NK-92 treated with Interleukin-12 subunit alpha and Interleukin-12 subunit beta, amount 100 ng/mL, for 24 hours (cell line): ENCODE results near the gene GABRD.

Experiments used
- DNase-seq: peaks from one replicate; lab custom pipeline; 2025; lab: John Stamatoyannopoulos, UW

Gene GABRD

GRCh38 chr1:1985375-1986050 is 33.6 kb upstream of the GABRD start:
- no peak for DNase-seq

DNA sequence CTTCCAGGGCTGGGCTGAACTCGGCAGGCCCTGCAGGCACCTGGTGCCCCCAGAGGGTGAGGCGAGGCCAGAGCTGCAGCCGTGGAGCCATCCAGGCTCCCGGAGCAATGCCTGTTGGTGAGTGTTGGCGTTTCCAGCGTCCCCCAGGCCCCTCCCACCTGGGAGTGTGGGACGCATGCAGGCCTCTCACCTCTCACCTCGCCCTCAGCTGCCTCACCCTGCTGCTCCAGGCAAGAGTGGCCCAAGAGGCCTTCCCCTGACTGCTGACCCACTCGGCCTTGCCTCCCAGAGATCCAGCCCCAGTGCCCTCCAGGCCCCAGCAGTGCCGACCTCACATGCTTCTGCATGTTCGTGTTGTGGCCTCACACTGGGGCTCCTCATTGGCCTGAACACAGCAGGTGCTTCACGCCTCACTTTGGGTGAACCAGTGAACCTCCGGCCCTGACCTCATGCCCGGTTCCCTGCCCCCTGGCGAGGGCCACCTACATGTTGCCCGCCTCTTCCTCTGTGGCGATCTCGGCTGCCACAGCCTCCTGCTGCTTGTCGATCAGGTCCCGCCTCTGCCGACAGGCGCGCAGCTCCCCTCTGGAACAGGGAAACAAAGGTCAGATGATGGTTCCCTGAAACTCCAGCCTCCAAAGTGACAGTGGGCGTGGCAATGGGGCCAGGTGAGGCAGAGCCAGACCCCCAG is 32.5 kb upstream of the GABRD start:
- DNase-seq, result no peak

DNA sequence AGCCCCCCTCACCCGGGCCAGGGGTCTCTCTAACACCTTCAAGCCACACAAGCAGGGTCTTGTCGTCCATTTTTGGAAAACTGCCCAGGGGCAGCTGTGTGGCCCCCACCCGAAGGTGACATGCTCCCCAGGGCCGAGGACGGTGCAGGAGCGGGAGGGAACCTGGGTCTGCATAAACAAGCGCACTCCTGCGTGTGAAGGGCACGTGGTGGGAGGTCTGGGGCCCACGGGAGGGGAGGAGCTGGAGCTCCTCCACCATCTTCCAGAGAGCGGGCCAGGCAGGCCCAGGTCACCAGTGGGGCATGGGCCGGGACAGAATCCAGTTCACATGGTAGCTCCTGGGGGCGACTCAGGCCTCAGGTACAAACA is 32.0 kb upstream of the GABRD start:
- no peak for DNase-seq

DNA sequence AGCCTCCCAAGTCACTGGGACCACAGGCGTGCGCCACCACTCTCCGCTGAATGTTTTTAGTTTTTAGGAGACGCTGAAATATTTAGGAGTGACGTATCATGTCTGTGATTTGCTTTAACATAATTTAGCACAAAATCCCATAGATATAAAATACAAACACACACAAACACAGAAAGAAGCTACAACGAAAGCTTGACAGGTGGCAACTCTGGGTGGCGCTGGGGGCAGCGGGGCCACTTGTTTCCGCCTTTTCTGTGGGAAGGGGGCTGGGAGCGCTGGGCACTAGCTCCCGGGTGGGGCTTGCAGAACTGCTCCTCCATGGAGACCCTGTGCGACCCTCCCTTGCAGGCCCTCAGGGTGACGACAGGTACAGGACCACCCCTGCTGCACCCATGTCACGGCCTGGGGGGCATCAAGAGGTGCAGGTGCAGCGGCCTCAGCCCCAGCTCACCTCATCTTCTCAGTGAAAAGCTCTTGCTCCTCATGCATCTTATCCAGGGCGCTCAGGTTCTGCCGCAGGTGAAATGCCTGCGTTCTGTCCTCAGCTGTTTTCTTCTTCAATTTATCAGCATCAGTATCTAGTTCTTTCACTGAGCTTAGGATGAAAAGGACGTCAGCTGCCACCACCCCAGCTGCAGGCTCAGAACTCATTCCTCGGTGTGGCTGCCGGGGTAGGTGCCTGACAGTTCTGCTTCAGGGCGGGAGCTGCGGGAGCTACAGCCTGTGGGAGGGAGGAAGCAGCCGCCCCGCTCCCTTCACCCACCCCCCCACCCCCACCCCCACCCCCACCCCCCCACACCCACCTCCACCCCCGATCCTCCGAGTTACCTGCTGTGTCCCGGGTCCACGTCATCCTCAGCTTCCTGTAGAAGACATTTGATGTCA is 30.8 kb upstream of the GABRD start:
- DNase-seq, result no peak

DNA sequence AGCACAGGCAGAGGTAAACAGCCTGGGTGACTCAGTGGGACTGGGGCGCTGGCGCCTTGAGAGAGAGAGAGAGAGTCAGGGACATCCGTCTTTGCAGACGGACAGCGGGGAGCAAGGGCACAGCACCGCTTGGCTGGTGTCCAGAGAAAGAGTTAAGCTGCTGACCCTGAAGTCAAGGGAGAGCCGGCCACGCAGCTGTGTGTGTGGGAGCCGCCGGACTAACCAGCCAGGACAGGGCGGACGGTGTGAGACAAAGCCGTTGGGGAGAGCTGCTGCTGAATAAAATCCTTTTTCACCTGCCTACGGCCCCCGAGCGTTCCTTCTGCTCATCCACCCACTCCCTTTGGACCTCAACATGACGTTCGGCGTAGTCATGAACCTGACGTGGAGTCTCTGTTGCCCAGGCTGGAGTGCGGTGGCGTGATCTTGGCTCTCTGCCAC is 30.0 kb upstream of the GABRD start:
- no peak for DNase-seq

DNA sequence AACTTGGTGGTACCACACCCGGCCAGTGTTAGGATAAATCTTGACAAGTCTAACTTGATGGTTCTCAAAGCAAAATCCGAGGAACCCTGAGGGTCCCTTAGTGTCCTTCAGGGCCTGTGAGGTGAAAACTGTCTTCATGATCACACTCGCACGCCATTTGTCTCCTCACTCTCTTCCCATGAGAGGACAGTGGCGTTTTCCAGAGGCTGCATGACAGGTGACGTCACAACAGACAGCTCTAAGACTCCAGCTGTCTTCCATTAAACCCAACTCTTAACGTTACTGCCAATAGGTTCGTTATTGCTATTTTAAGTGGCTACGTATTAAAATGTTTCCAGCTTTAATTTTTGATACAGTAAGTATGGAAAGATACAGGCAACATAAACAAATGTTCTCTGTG is 29.4 kb upstream of the GABRD start:
- no peak for DNase-seq

GRCh38 chr1:1990222-1990621 is 28.9 kb upstream of the GABRD start:
- DNase-seq, result no peak

- no peak for DNase-seq
Measured at GRCh38 chr1:1994536-1994935, 24.6 kb upstream of the GABRD start.

DNA sequence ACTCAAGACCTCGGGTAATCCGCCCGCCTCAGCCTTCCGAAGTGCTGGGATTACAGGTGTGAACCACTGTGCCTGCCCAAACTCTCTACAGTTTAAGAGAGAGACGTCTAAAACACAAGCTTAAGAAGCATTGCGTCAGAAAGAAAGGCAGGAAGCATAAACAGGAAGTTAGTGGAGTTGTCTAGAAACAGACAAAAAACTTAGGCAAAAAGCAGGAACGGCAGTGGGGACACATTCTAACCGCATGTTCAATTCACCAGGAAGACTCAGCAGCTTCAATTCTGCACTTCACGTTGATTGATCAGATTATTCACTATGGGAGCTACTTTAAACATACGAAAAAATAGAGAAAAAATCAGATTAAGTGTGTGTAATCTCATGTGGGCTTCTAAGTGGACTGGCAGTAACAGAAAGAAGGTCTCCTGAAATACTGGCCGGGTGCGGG is 22.9 kb upstream of the GABRD start:
- DNase-seq, result no peak

DNA sequence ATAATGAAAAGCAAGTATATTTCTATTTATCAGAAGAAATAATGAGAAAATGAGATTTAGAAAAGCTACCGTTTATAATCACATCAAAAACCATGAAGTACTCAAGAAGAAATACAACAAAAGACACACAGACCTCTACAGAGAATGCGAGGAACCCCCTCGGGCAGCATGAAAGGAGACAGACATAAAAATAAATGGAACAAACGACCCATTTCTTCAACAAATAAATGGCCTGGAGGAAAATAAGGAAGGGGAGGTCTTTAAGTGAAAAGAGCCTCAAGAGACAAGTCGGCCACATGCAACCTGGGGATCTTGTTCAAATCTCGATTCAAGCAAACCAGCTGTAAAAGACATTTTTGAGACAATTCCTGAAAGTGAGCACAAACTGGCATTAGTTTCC is 21.6 kb upstream of the GABRD start:
- no peak for DNase-seq

DNA sequence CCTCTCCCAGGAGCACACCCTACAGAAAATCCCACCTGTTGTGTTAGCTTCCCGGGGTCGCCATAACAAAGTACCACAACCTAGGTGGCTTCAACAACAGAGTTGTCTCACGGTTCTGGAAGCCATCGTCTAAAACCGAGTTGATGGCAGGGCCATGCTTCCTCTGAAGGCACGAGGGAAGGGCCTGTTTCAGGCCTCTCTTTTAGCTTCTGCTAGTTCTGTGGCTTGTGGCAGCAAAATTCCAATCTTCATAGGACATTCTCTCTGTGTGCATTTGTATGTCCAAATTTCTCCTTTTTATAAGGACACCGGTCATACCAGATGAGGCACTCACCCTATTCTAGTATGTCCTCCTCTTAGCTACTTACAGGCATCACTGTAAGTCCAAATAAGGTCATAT is 18.7 kb upstream of the GABRD start:
- no peak for DNase-seq

DNA sequence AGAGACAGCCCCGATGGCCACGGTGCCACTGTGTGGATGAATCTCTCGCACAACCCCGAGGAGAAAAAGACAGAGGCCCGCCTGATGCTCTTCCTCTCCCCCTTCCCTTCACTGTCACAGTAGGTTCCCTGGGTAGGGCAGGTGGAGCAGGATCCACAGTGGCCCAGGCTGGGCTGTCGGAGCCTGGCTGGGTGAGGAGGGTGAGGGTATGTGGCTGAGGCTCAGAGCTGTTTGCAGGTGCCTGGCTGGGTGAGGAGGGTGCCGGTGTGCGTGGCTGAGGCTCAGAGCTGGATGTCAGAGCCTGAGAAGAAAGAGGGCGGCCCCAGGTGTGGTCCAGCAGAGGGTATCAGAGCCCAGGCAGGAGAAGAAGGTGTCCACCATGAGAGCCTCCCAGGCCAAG is 18.3 kb upstream of the GABRD start:
- DNase-seq, result no peak

GRCh38 chr1:2001773-2002411 is 17.3 kb upstream of the GABRD start:
- DNase-seq, result no peak

DNA sequence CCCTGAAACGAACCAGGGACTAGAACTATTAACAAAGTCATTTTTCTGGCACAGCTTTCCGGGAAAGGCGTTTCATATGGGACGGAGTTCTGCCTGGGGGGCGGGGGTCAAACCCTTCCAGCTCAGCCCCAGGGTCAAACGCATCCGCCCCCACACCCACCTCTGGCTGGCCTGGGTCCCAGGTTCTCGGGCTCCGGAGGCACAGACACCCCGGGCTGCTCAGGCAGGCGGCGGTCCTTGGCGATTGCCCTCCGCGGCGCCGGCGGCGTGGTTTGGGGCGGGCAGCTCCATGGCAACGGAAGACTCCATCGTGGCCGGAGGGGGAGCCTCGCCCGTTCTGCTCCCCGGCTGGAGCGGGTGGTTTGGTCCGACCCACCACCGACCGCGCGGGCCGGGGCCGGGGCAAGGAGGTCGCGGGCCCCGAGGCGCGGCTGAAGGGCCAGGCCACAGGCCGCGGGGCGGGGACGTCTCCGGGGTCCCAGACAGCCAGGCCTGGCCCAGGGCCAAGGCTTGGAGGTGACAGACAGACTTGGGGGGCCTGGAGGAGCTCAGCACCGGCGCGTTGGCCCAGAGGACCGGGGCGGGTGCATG is 15.5 kb upstream of the GABRD start, which contains the start of gene CFAP74:
CFAP74 (minus strand) TSS at position 246 of the 591 bp plus-strand sequence. CDS start 12,830 bp downstream, outside the sequence.
- no peak for DNase-seq

GRCh38 chr1:2004856-2005255 is 14.3 kb upstream of the GABRD start:
- no peak for DNase-seq

GRCh38 chr1:2009101-2010053 is 9.8 kb upstream of the GABRD start:
- no peak for DNase-seq

DNA sequence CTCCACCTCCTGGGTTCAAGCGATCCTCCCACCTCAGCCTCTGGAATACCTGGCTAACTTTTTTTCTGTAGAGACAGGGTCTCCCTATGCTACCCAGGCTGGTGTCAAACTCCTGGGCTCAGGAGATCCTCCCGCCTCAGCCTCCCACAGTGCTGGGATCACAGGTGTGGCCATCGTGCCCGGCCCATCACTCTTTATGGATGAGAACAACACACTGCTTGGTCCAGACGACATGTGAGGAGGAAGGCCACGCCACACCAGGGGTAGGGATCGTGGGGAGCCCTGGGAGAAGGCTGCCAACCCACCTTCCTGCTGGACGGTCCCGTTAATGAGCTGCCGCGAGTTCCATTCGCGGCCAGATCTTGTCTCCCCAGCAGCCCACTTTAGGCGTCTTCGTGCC is 5.0 kb upstream of the GABRD start:
- no peak for DNase-seq

DNA sequence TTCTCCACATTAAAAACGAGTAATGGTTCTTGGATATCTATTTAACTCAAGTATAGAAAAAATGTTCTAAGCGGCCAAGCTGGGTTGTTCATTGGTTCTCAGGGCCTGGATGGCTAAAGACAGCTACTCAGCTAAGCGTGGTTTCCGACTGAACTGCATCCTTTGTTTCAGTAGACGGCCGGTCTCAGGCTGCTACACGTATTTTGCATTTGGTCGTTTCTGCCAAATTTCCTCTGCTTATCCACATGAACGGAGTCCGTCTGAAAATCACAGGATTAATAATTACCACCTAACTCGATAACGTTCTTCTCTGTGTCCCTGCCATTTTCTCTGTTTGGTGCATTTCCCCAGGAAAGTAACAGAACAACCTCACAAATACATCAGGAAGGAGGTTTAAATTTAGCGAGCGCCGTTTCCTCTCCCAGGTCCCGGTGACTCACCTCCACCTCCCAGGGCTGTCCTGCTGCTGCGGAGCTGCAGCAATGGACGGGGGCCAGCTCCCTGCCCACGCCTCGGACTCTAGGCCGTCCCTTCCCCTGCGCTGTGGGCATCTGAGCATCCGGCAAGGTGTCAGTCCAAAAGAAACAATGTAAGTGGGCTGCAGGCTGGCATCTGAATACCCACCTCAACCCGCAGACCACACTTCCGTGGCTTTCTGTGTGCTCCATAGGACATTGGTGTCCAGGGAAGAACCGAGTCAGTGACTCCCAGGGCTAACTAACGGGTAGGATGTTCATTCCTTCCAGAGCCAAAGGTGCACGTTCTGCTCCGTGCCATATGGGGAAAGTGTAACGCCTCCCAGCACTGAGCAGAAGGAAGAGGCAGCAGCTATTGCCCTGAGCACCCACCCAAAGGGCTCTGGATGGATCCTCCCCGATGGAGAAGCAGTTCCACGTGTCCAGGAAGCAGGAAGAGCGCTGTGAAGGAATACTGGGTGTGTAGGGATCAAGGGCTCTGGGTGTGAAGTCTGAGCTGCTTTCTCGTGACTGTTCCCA is 4.1 kb upstream of the GABRD start:
- no peak for DNase-seq

GRCh38 chr1:2016123-2016522 is 3.0 kb upstream of the GABRD start:
- no peak for DNase-seq
